ENCODE data around the gene ADIPOQ.
"Not testable (repeated sequence)": the region's sequence is repeated elsewhere in the genome, so short reads cannot be mapped to it uniquely, and the experiment has no call there.

The ADIPOQ gene

GRCh38 chr3:186902154-186902553 lies 59.6 kb downstream of the ADIPOQ start:
- DNase-seq (ENCODE audit: low read depth in 2 of 2): no peak

GRCh38 chr3:186902713-186903112 lies 60.2 kb downstream of the ADIPOQ start:
- no peak for DNase-seq (ENCODE audit: low read depth in 2 of 2)

- not testable (repeated sequence) for DNase-seq (ENCODE audit: low read depth in 2 of 2)
These were observed 61.2 kb downstream of the ADIPOQ start for GRCh38 chr3:186903676-186904075.

- not testable (repeated sequence) for DNase-seq (ENCODE audit: low read depth in 2 of 2)
These were observed 64.6 kb downstream of the ADIPOQ start for GRCh38 chr3:186907075-186907474.
